ENCODE results near the gene FRYL. TPM values are rescaled to one million over a fixed set of nuclear protein-coding genes. Genes with fewer than 3 reads are reported as not detected.

FRYL gene
- total and polyA plus RNA-seq, 2 of the 13 experiments (the other 11 are each of a cell fraction or from before 2014, with no cell fraction given) = 9.7 to 19.6 TPM

GRCh38 chr4:48779095-48779997 is 733 bp downstream of the FRYL start (continued):
- TF ChIP-seq, protein P1, sequence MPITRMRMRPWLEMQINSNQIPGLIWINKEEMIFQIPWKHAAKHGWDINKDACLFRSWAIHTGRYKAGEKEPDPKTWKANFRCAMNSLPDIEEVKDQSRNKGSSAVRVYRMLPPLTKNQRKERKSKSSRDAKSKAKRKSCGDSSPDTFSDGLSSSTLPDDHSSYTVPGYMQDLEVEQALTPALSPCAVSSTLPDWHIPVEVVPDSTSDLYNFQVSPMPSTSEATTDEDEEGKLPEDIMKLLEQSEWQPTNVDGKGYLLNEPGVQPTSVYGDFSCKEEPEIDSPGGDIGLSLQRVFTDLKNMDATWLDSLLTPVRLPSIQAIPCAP (CRISPR knock-in tag; IDR thresholded peaks at IDR 0.05; ENCODE audit: low read depth) = no peak
- TF ChIP-seq ZNF34 (CRISPR knock-in tag; IDR thresholded peaks at IDR 0.05; ENCODE audit: borderline replicate concordance) (no peak), ZNF570 (CRISPR knock-in tag; IDR thresholded peaks at IDR 0.05; ENCODE audit: borderline replicate concordance) (no peak), BHLHE40 (IDR thresholded peaks at IDR 0.05; ENCODE audit: low read length) (no peak), TBX3 (IDR thresholded peaks at IDR 0.05; ENCODE audit: borderline replicate concordance) (no peak), ZNF574 (CRISPR knock-in tag; IDR thresholded peaks at IDR 0.05) (peak; percentile 15), CC2D1A (CRISPR knock-in tag; IDR thresholded peaks at IDR 0.05) (no peak)
- TF ChIP-seq, protein P2, sequence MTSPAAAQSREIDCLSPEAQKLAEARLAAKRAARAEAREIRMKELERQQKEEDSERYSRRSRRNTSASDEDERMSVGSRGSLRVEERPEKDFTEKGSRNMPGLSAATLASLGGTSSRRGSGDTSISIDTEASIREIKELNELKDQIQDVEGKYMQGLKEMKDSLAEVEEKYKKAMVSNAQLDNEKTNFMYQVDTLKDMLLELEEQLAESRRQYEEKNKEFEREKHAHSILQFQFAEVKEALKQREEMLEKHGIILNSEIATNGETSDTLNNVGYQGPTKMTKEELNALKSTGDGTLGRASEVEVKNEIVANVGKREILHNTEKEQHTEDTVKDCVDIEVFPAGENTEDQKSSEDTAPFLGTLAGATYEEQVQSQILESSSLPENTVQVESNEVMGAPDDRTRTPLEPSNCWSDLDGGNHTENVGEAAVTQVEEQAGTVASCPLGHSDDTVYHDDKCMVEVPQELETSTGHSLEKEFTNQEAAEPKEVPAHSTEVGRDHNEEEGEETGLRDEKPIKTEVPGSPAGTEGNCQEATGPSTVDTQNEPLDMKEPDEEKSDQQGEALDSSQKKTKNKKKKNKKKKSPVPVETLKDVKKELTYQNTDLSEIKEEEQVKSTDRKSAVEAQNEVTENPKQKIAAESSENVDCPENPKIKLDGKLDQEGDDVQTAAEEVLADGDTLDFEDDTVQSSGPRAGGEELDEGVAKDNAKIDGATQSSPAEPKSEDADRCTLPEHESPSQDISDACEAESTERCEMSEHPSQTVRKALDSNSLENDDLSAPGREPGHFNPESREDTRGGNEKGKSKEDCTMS (CRISPR knock-in tag; conservative IDR thresholded peaks at IDR 0.05) = no peak
- TF ChIP-seq, protein P3, sequence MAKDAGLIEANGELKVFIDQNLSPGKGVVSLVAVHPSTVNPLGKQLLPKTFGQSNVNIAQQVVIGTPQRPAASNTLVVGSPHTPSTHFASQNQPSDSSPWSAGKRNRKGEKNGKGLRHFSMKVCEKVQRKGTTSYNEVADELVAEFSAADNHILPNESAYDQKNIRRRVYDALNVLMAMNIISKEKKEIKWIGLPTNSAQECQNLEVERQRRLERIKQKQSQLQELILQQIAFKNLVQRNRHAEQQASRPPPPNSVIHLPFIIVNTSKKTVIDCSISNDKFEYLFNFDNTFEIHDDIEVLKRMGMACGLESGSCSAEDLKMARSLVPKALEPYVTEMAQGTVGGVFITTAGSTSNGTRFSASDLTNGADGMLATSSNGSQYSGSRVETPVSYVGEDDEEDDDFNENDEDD (CRISPR knock-in tag; IDR thresholded peaks at IDR 0.05; ENCODE audit: borderline replicate concordance) = no peak

Measured in HepG2 (cell line).